Ascending aorta (tissue), 2 donors: Measurements from ENCODE around the gene CDKL5. TPM values are rescaled to one million over a fixed set of nuclear protein-coding genes. Genes with fewer than 3 reads are reported as not detected.

Experiments used
- DNase-seq, 2 donors: peaks; one replicate each; pipeline ENCODE4 v3.0.0-alpha.2; 2019; ENCODE audit warnings: low spot score in 2 of 2
- H3K27ac ChIP-seq, 2 donors: fragments of 200-600 bp; sonication (generic); one replicate each; pipeline ENCODE4 v1.5.1; 2016 to 2017; ENCODE audit warnings: mild to moderate bottlenecking in 1 of 2
- H3K27me3 ChIP-seq: fragments of 200-600 bp; sonication (generic); one replicate; pipeline ENCODE4 v1.5.1; 2017
- H3K36me3 ChIP-seq, 2 donors: fragments of 200-600 bp; sonication (generic); one replicate each; pipeline ENCODE4 v1.5.1; 2016
- H3K4me1 ChIP-seq, 2 donors: fragments of 200-600 bp; sonication (generic); one replicate each; pipeline ENCODE4 v1.5.1; 2016 to 2017; ENCODE audit warnings: mild to moderate bottlenecking in 1 of 2
- H3K4me3 ChIP-seq, 2 donors: fragments of 200-600 bp; sonication (generic); one replicate each; pipeline ENCODE4 v1.5.1; 2016 to 2017; ENCODE audit warnings: mild to moderate bottlenecking in 1 of 2
- H3K9me3 ChIP-seq, 2 donors: fragments of 200-600 bp; sonication (generic); one replicate each; pipeline ENCODE4 v1.5.1; 2016
- intact Hi-C: fragments of 100-400 bp; cut with DNase I; formaldehyde crosslinking; loops from one replicate; pipeline ENCODE4 v1.15.1; 2023
- total RNA-seq: library from RNA; depleted of rRNA; stranded (reverse); fragments of >200 nt; gene quantifications from one replicate; pipeline ENCODE4 v1.1.0, GENCODE V29; 2016
- TF ChIP-seq, protein P1 (sequence below), 3 experiments: fragments of 200-600 bp in 2 of 3; fragments of 450-650 bp in 1 of 3; sonication (generic) in 2 of 3; IDR thresholded peaks; one replicate each; pipeline ENCODE4 v1.5.1; 2016 to 2019; ENCODE audit warnings: antibody characterized with exemption in 3 of 3, mild to moderate bottlenecking in 1 of 3, moderate library complexity in 1 of 3

Gene CDKL5
- total RNA-seq, 1 donor from 2014 or later = 18.6 TPM

DNA sequence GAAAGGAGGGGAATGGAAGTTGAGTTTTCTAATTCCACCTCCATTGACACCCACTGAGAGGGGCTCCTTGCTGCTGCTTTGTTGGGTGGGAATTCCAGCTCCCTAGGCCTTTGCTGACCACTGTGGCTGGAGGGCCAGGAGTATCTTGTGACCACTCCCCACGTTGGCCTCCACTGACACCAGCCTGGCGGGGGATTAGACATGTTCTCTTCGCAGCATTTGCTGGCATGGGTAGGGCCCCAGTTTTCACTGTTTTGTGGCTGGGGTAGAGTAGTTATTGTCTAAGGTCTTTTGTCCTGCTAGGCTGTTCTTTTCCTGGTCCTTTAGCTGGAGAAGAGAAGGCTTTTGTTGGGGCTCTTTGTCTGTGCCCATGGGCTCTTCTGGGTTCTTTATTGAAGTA, 116.7 kb downstream of the CDKL5 start:
- DNase-seq = no peak
- Histone ChIP-seq H3K9me3 (no peaks in the 10 kb centered on the region), H3K4me3 (no peak overlapping the region), H3K27ac (no peak overlapping the region), H3K27me3 (no peaks in the 10 kb centered on the region), H3K36me3 (no peaks in the 10 kb centered on the region), H3K4me1 (peaks cover 0 to 2% of the 10 kb centered on the region in 2 donors)
- intact Hi-C loops = loop anchor here (5.0 kb wide), 2 partner anchors 115 to 350 kb away; partner anchors contain the start of gene CDKL5
- TF ChIP-seq, protein P1, sequence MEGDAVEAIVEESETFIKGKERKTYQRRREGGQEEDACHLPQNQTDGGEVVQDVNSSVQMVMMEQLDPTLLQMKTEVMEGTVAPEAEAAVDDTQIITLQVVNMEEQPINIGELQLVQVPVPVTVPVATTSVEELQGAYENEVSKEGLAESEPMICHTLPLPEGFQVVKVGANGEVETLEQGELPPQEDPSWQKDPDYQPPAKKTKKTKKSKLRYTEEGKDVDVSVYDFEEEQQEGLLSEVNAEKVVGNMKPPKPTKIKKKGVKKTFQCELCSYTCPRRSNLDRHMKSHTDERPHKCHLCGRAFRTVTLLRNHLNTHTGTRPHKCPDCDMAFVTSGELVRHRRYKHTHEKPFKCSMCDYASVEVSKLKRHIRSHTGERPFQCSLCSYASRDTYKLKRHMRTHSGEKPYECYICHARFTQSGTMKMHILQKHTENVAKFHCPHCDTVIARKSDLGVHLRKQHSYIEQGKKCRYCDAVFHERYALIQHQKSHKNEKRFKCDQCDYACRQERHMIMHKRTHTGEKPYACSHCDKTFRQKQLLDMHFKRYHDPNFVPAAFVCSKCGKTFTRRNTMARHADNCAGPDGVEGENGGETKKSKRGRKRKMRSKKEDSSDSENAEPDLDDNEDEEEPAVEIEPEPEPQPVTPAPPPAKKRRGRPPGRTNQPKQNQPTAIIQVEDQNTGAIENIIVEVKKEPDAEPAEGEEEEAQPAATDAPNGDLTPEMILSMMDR (IDR thresholded peaks at IDR 0.05) = no peak

DNA sequence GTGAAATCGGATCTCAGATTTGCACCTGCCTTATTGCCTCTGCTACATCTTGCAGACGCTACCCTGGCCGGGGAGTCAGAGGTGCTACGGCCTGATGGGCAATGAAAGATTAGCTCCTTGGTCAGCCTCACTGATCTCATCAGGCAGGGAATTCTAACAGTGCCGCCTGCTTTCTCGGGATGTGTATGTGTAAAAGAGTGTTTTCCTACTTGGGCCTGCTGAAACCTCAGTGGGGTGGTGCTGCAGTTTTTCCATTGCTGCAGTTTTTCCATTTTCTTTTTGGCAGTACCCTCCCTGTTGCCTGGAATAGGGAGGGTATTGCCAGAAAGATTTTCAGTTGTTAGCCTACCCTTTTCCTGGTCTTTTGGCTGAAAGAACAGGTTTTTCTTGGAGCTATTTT, 117.5 kb downstream of the CDKL5 start:
- DNase-seq = peak in 1 of 2 donors; percentile 70
- H3K4me3 ChIP-seq = no peak overlapping the region
- no peaks in the 10 kb centered on the region for H3K36me3 ChIP-seq
- TF ChIP-seq, protein P1 (IDR thresholded peaks at IDR 0.05) = no peak
- H3K4me1 ChIP-seq = peaks cover 0 to 2% of the 10 kb centered on the region in 2 donors
- intact Hi-C loops = loop anchor here (5.0 kb wide), 2 partner anchors 116 to 349 kb away; partner anchors contain the start of gene CDKL5
- no peaks in the 10 kb centered on the region for H3K9me3 ChIP-seq
- peak overlapping the region; percentile 16 to 63 for H3K27ac ChIP-seq
- no peaks in the 10 kb centered on the region for H3K27me3 ChIP-seq

DNA sequence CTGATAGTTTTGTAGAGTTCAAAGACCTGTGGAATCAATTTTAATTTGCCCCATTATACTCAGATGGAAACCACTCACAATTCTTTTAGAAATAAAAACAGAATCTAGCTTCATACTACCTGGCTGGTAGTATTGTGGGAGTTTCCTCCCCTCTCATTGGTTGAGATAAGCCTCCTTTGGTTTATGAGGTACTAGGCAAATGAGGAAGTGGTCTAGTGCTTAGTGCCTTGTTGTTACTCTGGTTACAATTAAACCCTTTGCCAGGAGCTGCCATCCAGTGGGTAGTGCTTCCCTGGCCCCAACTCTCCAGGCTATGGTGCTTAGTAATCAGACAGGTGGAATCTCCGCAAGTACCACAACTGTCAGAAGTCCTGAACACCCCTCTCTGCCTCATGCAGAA, 118.3 kb downstream of the CDKL5 start:
- H3K4me3 ChIP-seq = no peak overlapping the region
- H3K4me1 ChIP-seq = peaks cover 0 to 2% of the 10 kb centered on the region in 2 donors
- H3K27me3 ChIP-seq = no peaks in the 10 kb centered on the region
- intact Hi-C loops = loop anchor here (5.0 kb wide), 2 partner anchors 116 to 349 kb away; partner anchors contain the start of gene CDKL5
- H3K27ac ChIP-seq = peak overlapping the region; percentile 16 to 63
- H3K9me3 ChIP-seq = no peaks in the 10 kb centered on the region
- TF ChIP-seq, protein P1 (IDR thresholded peaks at IDR 0.05) = no peak
- no peaks in the 10 kb centered on the region for H3K36me3 ChIP-seq
- no peak for DNase-seq

- Histone ChIP-seq H3K9me3 (no peaks in the 10 kb centered on the region), H3K4me1 (peaks cover 0 to 2% of the 10 kb centered on the region in 2 donors)
These were observed 120.4 kb downstream of the CDKL5 start for GRCh38 chrX:18545771-18546170.

DNA sequence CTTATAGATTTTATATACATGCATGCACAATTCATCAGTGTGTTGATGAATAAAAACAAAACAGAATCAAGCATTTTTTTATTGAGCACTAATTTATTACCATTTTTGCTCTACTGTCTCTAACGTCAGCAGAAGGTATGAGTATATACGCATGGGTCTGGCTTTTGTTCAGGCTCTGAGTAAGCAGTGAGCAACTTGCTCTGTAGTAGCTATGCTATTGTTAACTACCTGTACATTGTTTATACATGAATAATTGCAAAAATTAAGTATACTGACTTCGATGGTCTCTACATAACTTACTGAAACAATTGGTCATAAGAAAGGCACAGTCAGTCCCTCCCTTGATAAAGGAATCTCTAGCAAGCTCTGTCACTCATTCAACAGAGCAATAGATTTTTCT, 123.6 kb downstream of the CDKL5 start:
- intact Hi-C loops = no loop called here
- no peaks in the 10 kb centered on the region for H3K36me3 ChIP-seq
- no peak overlapping the region for H3K4me3 ChIP-seq
- no peak for DNase-seq
- no peak overlapping the region for H3K27ac ChIP-seq
- H3K4me1 ChIP-seq = no peaks in the 10 kb centered on the region
- no peaks in the 10 kb centered on the region for H3K9me3 ChIP-seq
- TF ChIP-seq, protein P1 (IDR thresholded peaks at IDR 0.05) = no peak
- H3K27me3 ChIP-seq = no peaks in the 10 kb centered on the region

More at GRCh38 chrX:18545771-18546170, 120.4 kb downstream of the CDKL5 start:
- Histone ChIP-seq H3K27me3 (no peaks in the 10 kb centered on the region), H3K27ac (no peak overlapping the region), H3K4me3 (no peak overlapping the region), H3K36me3 (no peaks in the 10 kb centered on the region)
- TF ChIP-seq, protein P1 (IDR thresholded peaks at IDR 0.05) = no peak
- DNase-seq = no peak
- intact Hi-C loops = no loop called here

DNA sequence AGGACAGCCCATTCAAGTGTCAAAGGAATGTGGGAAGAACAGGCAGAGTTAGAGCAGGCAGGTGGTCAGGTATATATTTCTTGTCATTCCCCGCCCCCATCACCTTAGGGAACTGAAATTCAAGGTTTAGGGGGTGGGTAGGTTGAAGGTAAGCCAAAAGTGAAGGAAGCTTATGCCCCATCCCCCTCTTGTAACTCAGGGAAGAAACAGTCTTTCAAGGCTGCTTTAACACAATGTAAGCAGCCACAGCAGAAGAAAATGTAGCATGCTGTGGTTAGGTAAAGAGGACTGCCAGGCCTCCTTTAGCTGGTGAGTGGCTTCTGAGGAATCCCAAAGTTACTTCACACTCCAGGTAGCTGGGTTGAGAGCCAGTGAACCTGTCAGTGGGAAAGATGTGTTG, 124.2 kb downstream of the CDKL5 start:
- H3K4me3 ChIP-seq = no peak overlapping the region
- DNase-seq = no peak
- intact Hi-C loops = no loop called here
- H3K27me3 ChIP-seq = no peaks in the 10 kb centered on the region
- H3K27ac ChIP-seq = no peak overlapping the region
- no peaks in the 10 kb centered on the region for H3K4me1 ChIP-seq
- no peaks in the 10 kb centered on the region for H3K36me3 ChIP-seq
- no peaks in the 10 kb centered on the region for H3K9me3 ChIP-seq
- TF ChIP-seq, protein P1 (IDR thresholded peaks at IDR 0.05) = no peak
